Suppressor macrophage treated with lipopolysaccharide for 1 hour (primary cell): Measurements from ENCODE around the gene TEK.

Source experiments
- DNase-seq, 3 donors: peaks; one replicate each; pipeline ENCODE4 v3.0.0-alpha.2; 2020 to 2022

Gene TEK

DNA sequence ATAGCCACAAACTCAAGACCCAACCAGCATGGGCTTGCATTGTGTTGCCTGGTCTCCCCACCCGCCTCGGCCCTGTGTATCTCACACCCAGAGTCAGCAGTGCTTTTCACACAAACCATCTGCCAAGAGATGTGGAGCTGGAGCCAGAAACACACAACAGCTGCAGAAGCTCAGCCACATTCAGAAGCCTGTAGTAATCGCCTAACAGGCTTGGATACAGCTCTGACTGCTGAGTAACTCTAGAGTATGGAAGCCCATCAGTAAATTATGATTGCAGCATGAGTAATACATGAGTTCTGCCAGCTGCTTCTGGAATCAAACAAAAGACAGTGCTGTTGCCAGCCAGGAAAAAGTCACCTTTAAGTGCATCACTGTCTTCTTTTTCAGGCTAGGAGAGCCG, 16.0 kb downstream of the TEK start:
- DNase-seq, result no peak

DNA sequence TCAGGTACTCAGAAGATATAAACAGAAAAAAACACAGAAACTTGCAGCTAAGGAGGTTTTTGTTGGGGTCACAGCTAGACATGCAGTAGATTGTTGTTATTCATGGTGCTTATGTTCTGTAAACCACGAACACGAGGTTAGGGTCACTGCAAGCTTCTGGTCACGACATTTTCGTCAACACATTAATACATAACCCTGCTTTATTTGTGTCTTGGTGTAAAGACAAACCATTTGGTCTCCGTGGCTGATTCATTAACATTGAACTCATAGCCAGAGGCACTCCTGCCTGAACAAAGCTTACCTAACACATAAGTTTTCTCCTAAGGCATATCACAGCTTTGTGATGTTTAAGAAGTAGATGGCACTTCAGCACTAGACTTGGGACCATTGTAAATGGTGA, 16.9 kb downstream of the TEK start:
- DNase-seq, result no peak

DNA sequence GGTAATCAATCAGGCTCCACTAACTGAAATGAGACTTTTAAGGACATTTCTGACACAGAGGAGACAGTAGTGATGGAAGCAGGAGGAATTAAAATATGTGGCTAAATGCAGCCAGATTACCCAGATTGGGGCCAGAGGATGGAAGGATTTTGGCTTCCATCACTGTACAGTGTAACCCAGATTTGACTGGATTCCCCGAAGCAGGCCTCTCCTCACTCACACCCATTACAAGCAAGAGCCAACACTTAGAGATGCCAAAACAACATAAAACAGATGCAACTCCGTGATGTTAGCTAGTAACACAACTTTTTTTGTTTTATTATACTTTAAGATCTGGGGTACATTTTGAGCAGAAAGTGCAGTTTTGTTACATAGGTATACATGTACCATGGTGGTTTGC, 17.6 kb downstream of the TEK start:
- no peak for DNase-seq

- DNase-seq, result peak; percentile 38 to 65 (median 47)
Observed at GRCh38 chr9:27129221-27129620, 20.2 kb downstream of the TEK start.

GRCh38 chr9:27131731-27132130, 22.7 kb downstream of the TEK start:
- DNase-seq, result no peak

- no peak for DNase-seq
Observed at GRCh38 chr9:27133817-27134216, 24.8 kb downstream of the TEK start.

DNA sequence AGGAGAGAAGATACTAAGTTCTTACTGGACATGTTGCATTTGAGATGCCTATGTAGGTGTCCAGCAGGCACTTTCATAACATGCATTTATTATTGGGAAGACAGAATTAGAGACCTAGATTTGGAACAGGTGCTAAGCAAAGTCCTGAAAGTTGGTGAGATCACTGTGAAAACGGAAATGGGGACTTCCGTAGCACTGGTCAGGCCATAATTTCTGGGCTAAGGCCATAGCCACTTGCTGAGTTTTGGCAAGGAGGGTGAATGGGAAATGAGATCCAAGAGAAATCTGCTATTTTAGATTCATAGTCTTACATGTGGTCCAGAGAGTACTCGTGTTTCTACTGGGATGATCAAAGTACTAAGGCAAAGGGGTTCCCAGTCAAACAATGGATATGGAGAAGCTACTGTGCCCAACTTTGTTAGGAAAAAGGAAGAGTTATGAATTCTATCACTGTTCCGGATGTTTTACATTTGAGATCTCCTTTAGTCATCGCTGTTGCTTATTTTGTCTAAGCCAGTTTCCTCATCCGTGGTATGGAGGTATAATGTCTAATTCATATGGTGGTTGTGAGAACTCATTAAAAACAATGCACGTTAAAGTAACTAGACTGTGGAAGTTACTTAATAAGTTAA, 33.4 kb downstream of the TEK start:
- DNase-seq, result no peak

DNA sequence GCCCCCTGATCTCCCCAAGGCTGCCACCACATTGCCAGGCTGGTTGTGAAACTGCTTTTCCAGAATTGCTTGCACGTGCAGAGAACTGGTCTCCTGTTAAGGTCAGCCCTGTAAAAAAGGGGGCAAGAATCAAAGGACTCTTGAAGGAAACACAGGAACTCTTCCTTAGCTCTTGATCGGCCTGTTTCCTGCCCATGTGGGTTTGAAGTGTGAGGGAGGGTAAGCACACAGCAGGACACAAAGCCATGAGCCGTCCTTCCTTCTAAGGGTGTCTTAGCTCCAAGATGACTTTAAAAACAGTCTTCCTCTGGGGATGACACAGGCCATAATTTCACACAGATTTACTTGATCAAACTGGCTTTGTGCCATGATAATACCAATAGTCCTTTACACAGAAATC, 36.1 kb downstream of the TEK start:
- no peak for DNase-seq

DNA sequence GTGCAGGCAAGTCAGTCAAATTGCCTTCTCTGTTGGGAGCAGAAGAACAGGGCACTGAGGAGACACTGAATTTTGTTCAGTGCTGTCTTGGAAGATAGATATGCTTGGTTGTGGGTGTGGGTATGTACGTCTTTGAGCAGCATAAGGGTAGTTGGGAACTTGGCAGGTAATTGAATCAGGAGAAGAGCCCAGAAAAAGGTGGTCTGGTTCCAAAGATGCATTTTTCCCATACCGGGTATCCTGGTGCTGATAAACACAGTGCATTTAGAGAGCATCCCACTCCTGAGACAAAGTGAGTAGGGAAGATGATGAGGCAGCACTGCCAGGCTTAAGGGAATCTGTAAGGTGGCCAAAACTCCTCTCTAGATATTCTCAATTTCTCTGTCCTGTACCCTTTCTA, 40.6 kb downstream of the TEK start:
- no peak for DNase-seq

- no peak for DNase-seq
Observed at GRCh38 chr9:27150746-27151406, 41.9 kb downstream of the TEK start.

DNA sequence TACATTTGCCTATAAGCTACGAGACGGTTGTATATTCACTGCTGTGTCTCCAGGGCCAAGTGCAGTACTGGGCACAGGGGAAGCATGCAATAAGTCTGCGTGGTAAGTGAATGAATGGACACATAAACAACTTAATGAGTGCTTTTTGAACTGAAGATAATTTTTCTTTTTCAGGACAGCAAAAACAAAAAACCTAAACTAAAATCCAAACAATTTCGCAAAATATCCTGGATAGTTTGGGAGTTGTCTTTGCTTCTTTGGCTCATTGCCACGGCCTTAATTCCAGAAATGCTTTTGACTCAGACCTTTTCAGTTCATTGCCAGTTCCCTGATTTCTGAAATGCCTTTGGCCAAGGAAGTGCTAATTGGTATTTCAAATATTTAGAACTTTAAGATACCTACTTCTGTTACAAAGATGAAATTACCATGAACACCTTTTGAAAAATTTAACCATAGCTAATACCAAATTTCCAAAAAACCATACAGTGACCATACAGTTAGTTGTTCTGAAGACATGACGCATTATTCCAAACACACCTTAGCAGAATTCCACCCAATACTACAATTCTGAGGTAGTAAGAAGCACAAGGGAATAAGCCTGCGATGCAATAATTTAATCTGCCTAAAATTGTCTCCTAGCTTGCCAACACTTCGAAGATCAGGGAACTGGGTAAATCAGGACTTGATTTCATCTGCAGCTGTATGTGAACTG, 42.8 kb downstream of the TEK start:
- DNase-seq, result no peak

- DNase-seq, result no peak
Observed at GRCh38 chr9:27152405-27152718, 43.3 kb downstream of the TEK start.

DNA sequence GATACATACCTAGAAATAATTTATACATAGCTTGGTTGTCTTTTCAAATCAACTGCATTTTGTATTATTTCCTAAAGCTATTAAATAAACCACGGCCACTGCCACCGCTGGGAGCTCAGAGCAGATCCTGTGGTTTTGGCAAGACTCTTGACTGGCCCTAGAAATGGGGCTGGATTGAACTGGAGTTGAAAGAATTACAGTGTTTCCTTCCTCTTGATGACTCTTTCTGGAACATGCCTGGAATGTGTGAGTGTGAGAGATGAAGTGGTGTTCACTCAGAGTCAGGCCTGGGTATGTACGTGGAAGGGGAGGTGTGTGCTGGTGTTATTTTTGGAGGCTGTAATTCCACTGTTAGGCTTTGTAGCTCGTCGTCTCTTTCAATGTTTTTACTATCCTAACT, 45.9 kb downstream of the TEK start:
- no peak for DNase-seq

DNA sequence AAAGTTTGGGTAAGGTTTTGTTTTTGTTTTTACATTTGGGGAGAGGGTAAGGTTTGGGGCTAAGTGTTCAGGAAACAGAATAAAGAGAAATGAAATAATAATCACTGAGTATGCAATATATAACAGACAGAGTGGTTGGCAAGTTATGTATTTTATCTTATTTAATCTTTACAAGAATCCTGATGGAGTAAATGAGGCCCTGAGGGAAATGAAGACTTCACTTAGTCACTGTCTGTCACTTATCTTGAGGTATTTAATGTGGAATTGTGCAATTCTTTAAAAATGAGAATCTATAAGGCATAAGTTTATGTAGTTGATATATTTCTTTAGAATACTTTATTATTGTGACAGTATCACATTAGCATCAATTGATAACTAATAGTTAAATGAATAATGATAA, 48.1 kb downstream of the TEK start:
- DNase-seq, result no peak

GRCh38 chr9:27157736-27158135, 48.7 kb downstream of the TEK start:
- no peak for DNase-seq

DNA sequence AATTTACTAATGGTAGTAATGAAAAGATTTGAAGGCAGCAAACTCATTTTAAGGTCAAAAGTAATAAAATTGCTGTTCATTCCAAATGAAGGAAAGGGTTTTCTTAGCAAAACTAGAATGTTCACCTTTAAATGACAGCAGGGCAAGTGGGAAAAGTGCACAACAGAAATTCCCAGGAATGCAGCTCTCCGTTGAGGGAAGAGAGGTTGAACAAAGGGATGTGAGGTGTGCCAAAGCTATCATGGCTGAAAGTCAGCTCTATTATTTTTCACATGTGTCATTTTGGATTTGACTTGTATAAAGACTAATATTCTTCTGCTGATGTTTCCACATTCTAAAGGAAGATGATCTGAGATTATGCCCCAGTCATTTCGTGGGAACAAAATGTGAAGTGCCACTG, 51.6 kb downstream of the TEK start:
- DNase-seq, result no peak

DNA sequence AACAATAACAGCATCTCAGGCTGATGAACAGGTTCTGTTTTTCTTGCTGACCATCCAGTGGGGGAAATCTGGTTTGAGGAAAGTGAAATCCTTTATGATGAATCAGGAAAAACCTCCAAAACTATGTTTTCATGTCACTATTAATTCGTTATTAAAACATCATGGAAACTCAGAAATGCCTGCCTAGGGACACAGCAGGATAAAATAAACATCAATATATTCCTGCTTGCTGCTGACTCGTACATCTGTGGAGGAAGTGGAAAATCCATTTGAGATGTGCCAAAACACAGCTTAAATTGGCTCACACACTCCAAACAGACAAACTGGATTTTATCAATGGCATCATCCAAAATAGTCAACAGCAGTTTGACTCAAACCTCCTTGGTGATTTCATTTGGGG, 53.0 kb downstream of the TEK start:
- DNase-seq, result no peak

GRCh38 chr9:27165068-27165467, 56.0 kb downstream of the TEK start:
- DNase-seq, result no peak

GRCh38 chr9:27165670-27166069, 56.6 kb downstream of the TEK start:
- no peak for DNase-seq

- DNase-seq, result no peak
Observed at GRCh38 chr9:27168496-27168895, 59.5 kb downstream of the TEK start.

- DNase-seq, result no peak
Observed at GRCh38 chr9:27168951-27169350, 59.9 kb downstream of the TEK start.

- no peak for DNase-seq
Observed at GRCh38 chr9:27176971-27177370, 67.9 kb downstream of the TEK start.

- peak; percentile 4 to 25 (median 12) for DNase-seq
Observed at GRCh38 chr9:27179245-27179865, 70.3 kb downstream of the TEK start.

DNA sequence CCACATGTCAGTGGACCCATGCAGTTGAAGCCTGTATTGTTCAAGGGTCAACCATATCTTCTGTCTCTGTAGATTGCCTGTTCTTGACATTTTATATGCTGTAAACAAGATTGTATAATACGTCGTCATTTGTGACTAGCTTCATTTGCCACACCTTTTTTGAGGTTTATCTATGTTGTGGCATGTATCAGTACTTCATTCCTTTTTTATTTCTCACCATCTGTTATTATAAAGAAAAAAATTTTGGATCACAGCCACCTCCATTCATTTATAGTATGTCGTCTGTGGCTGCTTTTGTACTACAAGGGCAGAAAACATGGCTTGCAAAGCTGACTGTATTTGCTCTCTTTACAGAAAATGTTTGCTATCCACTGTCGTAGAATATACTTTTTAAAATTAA, 72.4 kb downstream of the TEK start:
- DNase-seq, result no peak
